Brain microvascular endothelial cell (primary cell): ENCODE measurements around the gene HIRA.

Experiments
- DNase-seq: peaks from one replicate; pipeline ENCODE4 v3.0.0-alpha.2; 2020
- H3K27ac ChIP-seq: fragments of 250-450 bp; sonication (Bioruptor Pico); 2 replicates; pipeline ENCODE4 v1.5.1; 2020; ENCODE audit warnings: mild to moderate bottlenecking, moderate library complexity
- H3K27me3 ChIP-seq: fragments of 250-450 bp; sonication (Bioruptor Pico); replicated peaks from 2 replicates; pipeline ENCODE4 v1.5.1; 2020; ENCODE audit warnings: mild to moderate bottlenecking
- H3K36me3 ChIP-seq: fragments of 250-450 bp; sonication (Bioruptor Pico); replicated peaks from 2 replicates; pipeline ENCODE4 v1.5.1; 2020; ENCODE audit warnings: mild to moderate bottlenecking
- H3K4me3 ChIP-seq: 2 replicates; pipeline ENCODE4 v1.5.1; 2011; ENCODE audit warnings: low read depth, mild to moderate bottlenecking, control low read depth, low read length, moderate library complexity
- CTCF ChIP-seq: IDR thresholded peaks from 2 replicates; pipeline ENCODE4 v1.5.1; 2011; ENCODE audit warnings: low read depth, mild to moderate bottlenecking, moderate library complexity, low read length, control low read depth, inconsistent platforms; ENCODE audit errors: missing control alignments
- in situ Hi-C: cut with HindIII; loops from 2 replicates; pipeline ENCODE4 v1.10.0; 2017; ENCODE audit warnings: low sequenced_read_pairs, low pct_ligation_motif_present

The HIRA gene

DNA sequence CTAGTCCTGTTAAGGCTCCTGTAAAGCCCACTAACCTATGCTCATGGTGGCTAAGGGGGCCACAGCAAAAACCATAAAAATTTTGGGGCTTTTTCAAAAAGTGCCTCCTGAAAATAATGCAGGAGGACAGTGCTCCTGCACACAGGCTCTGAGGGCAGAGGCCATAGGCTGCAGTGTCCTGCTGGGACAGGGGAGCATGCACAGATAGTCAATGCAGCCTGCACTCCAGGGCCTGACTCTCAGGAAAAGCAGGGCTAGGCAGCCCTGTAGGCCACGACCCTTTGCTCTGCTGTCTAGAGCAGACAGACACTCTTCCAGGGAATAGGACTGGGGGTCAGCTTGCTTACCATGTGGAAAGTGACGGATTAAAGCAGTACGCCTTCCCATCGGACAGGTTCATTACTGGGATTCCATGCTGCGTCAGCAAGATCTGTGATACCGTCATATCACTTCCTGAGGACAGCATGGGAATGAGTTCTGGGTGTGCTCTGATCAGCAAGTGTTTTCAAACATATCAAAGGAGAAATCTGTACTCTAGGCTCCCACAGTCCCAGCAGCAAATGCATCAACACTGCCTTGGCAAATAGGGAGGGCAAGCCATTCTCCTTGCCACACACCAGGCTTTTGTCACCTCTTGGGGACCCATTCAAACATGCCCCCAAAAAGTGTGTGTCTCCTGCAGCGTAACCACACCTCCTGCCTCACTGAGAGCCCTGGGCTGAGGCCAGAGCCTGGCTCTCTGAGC lies 75.9 kb downstream of the HIRA start:
- no peak for DNase-seq
- Histone ChIP-seq H3K27me3 (no peaks in the 10 kb centered on the region), H3K27ac (no peak overlapping the region), H3K36me3 (peaks cover 94% of the 10 kb centered on the region), H3K4me3 (no peak overlapping the region)
- in situ Hi-C loops = no loop called here
- TF ChIP-seq CTCF = no peak

- TF ChIP-seq CTCF = no peak
- Histone ChIP-seq H3K4me3 (no peak overlapping the region), H3K36me3 (peaks cover 93% of the 10 kb centered on the region), H3K27ac (no peak overlapping the region), H3K27me3 (no peaks in the 10 kb centered on the region)
- in situ Hi-C loops = no loop called here
- no peak for DNase-seq
Observed at GRCh38 chr22:19354201-19354600, 77.3 kb downstream of the HIRA start.

GRCh38 chr22:19353363-19354131 lies 78.0 kb downstream of the HIRA start:
- Histone ChIP-seq H3K27ac (no peak overlapping the region), H3K27me3 (no peaks in the 10 kb centered on the region), H3K4me3 (no peak overlapping the region), H3K36me3 (peaks cover 92% of the 10 kb centered on the region)
- in situ Hi-C loops = no loop called here
- no peak for DNase-seq
- no peak for TF ChIP-seq CTCF

GRCh38 chr22:19352766-19353165 lies 78.8 kb downstream of the HIRA start:
- no peak for TF ChIP-seq CTCF
- in situ Hi-C loops = no loop called here
- H3K36me3 ChIP-seq = peaks cover 91% of the 10 kb centered on the region

GRCh38 chr22:19352217-19352616 lies 79.3 kb downstream of the HIRA start:
- Histone ChIP-seq H3K27ac (no peak overlapping the region), H3K36me3 (peaks cover 91% of the 10 kb centered on the region), H3K4me3 (no peak overlapping the region), H3K27me3 (no peaks in the 10 kb centered on the region)
- in situ Hi-C loops = no loop called here
- TF ChIP-seq CTCF = no peak
- no peak for DNase-seq

More at GRCh38 chr22:19352766-19353165, 78.8 kb downstream of the HIRA start:
- no peak for DNase-seq
- no peak overlapping the region for H3K4me3 ChIP-seq
- H3K27ac ChIP-seq = no peak overlapping the region
- H3K27me3 ChIP-seq = no peaks in the 10 kb centered on the region
